ENCODE results near the gene KLHL1.

The KLHL1 gene

DNA sequence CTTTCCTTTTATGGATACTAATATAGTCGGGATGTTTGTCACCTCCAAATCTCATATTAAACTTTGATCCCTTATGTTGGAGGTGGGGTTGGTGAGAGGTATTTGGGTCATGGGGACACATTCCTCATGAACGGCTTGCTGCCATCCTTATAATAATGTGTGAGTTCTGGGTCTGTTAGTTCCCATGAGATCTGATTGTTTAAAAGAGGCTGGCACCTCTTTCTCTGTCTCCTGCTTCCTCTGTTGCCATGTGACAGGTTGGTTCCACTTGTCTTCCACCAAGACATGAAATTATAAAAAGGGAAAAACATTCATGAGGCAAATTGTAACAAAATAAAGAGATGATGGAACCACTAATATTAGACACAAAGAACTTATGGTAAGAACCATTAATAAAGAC lies 108.4 kb downstream of the KLHL1 start:
- no peak for DNase-seq

DNA sequence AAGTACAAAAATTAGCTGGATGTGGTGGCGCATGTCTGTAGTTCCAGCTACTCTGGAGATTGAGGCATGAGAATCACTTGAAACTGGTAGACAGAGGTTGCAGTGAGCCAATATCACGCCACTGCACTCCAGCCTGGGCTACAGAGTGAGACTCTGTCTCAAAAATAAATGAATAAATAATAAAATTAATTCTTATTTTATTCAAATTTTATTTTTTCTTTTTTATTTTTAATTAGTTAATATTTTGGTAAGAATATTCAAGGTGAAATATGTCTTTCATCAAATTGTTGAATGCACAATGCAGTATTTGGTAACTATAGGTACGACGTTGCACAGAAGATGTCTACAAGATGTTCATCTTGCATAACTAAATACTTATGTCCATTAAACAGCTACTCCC lies 111.2 kb downstream of the KLHL1 start:
- no peak for DNase-seq

DNA sequence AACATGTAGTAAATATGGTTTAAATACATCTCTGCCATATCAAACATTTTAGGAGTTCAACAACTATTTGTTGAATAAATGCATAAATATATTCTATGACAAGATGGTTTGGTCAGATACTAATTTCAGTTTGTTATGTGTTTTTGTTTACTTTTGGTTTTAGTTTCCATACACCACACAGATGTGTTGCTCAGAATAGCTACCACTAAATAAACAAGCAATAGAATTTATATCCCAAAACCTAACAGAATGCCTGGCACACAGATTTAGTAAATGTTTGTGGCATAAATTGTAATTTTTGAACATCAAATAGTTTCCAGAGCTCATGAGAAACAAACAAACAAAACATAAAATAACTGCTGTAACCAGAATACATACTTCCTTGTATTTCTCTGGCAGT lies 127.5 kb downstream of the KLHL1 start:
- DNase-seq = no peak

DNA sequence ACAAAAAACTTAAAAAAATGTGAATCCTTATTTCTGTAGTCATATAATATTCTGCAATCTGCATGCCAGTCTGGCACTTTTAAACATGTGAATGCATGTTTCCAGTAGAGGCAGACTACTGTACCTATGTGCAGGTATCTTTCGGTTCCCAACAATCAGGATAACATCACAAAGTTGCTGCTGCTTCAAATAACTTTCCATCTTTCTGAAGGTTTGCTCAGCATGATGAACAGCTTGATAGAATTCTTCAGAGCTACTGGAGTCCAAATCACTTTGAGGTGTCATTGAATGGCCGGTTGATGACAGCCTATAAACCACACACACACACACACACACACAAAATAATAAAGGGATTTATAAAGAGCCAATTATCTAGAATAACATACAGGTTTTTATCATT lies 132.8 kb downstream of the KLHL1 start:
- DNase-seq = no peak

DNA sequence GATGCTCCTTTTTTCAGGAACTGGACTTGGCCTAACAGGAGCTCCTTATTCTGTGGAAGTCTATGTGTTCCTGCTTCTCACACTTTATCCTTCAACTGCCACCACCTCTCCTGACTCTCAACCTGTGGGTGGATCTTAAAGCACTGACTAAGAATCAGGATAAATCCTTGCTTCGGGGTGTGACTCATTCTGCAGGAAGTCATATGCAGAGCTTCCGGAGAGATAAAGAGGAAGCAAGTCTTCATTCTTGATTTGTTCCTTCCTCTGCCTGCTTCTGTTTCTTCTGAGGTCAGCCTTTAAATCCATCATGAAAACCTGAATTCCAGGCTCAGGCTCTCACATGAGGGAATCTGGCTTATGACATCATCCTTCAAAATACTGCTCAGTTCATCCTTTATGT lies 137.7 kb downstream of the KLHL1 start:
- no peak for DNase-seq

DNA sequence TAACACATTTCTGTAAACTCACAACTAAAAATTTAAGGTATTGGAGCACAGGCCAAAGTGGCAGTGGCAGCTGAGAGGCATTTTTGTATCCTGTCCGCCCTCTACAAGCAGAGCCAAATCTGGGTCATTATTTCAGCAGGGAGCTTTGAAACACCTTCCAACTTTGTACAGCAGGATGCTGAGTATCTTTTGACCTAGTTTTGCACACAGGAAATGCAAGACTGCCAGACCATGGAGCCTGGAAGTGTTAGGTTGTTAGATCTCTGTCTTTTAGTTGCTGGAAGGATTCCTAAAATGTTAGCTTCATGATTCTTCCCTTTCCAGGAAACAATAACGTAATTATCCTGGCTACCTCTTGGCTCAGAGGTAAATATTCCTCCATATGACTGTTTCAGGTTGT lies 149.2 kb downstream of the KLHL1 start:
- DNase-seq = no peak

DNA sequence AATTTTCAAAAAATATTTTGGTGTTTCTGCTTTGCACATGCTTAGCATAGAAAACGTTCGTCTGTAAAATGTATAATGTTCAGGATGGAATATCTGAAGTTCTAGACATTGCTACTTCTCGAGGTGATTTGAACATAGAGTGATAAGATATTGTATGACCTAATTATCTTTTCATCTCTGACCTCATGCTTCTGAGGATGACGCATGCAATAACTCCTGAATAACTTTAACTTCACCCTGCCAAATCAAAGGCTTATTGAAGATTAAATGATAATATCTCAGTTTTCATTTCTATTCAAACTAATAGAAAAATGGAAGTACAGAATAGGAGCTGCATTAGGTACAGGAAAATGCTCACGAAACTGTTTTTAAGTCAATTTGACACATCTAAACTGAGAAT lies 151.4 kb downstream of the KLHL1 start:
- no peak for DNase-seq

DNA sequence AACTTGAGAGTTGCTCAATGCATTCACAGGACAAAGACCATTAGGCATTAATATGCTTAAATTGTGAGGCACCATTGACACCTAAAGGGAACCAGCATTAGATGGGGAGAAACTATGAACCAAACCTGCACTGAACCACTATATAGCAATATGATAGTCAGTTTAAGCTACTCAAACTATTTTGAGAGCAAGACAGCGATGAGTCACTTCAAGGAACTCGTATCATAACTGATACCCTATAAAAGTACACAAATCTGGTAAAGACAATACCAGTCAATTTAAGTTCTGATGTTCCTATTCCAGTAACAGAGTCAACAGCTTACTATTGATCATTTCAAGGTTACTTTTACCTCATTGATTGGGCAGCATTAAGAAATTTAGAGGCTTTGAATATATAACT lies 151.9 kb downstream of the KLHL1 start:
- no peak for DNase-seq

DNA sequence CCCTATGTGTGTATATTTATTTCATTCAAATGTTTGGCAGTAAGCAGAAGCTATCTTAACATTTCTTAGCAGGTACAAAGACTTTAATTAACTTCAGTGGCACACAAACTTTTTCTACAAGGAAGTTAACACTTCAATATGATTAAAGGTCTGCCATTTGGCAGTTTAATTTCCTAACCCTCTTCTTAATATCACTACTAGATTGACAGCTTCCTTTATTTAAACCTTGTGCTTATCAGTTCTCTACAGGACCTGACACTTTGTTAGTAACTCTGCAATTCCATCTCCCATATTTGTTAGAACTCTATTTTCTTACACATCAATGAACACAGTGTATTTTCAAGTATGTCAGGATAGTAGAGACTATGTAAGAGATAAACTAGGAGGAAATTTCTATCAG lies 153.0 kb downstream of the KLHL1 start:
- DNase-seq = no peak

DNA sequence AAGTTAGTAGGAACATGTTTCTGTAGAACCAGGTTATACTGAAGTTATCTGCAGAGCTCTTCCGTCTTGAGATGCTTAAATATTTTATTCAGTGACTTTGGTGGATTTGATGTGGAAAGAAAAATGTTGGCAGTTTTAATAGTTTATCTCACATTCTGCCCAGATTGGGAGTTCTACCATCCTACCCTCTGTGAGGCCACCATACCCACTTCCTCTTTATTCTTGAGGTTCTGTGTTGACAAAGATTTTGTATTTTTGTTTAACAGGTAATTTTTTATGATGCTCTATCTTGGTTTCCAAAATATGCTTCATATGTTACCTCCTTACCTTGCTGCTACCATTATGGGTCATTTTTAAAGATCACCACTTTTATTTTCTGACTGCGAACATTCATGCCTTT lies 156.8 kb downstream of the KLHL1 start:
- DNase-seq = no peak

DNA sequence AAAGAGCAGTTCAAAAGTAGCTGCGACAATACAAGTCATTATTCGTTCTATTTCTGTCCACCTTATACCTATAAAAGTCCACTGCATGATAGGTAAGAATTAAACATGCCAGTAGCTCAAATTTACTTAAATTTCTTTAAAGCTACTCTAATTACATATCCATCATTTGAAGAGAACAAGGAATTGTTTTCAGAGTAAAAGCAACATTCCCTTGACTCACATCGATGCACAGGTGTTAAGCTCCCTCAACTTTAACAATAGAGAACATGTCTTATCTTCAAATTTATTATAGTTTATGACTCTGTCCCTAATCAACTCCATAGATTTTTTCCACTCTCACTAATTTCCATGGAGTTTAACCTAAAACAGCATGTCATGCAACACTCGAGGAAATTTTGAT lies 158.1 kb downstream of the KLHL1 start:
- no peak for DNase-seq

DNA sequence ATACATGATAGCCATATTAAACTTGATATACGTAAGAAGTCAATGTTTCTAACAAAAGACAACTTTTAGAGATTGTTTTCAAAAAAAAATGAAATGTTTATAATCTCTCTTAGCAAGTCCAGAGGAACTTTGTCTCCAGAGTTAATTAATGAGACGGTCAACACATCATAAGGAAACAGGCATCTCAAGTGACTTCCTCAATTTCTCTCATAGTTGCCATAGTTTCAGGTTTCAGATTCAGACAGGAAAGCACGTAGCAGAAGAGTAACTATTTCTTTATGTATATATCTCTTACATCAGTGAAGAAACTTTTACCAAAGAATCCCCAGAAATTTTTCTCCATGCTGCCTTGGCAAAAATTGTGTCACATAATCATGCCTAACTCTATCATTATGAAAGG lies 160.2 kb downstream of the KLHL1 start:
- no peak for DNase-seq

DNA sequence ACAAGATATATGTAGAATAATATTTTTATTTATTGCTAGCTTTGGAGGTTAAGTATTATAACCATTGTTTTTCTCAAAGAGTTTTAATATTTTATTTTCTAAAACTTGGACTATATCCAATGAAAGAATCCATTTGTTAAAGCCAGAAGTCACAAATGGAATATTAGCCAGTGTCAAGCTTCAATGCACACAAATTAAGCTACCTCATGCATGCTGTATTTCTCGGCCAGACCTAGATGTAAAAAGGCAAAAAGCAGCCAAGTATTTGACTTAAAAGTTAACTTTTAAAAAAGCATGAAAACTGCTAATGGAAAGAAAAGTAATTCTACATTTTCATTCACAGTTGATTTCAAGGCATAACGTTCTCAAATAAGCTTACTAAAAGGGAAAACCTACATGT lies 160.7 kb downstream of the KLHL1 start:
- no peak for DNase-seq

DNA sequence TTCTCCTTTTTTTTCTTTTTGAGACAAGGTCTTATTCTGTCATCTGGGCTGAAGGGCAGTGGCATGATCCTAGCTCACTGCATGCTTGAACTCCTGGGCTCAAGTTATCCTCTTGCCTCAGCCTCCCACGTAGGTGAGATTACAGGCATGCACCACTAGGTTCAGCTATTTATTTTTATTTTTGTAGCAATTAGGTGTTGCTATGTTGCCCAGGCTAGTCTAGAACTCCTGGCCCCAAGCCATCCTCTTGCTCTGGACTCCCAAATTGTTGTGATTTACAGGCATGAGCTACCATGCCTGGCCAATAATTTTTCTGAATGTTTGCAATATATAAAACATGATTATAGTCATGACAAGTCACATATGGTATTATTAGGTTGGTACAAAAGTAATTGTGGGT lies 161.7 kb downstream of the KLHL1 start:
- DNase-seq = no peak

DNA sequence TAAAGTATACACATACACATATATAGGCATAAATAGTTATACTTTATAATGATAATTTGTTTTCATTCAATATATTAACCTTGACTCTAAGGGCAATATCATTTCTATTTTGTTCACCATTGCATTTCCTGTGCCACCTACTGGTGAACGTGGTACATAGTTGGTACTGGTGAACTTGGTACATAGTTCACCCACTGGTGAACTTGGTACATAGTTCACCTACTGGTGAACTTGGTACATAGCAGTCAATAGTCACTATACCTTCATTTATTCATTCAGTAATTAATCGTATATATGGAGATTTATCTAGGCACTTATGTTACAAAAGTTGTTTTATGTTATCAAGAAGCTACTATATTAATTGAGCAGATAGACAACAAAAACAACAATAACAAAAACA lies 173.2 kb downstream of the KLHL1 start:
- no peak for DNase-seq

DNA sequence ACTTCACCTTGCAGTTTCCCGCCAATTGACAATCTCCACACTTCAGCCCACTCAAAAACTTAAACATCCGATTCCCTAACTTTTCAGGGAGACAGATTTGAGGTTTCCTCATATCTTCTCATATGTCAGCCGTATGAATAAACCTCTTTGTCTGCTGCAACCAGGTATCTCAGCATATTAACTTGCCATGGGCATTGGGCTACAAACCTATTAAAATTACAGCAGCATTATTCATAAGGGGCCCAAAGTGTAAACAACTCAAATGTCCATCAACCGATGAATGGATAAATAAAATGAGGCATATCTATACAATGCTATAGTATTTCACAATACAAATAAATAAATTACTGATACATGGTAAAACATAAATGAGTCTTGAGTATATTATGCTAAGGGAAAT lies 180.0 kb downstream of the KLHL1 start:
- DNase-seq = no peak

DNA sequence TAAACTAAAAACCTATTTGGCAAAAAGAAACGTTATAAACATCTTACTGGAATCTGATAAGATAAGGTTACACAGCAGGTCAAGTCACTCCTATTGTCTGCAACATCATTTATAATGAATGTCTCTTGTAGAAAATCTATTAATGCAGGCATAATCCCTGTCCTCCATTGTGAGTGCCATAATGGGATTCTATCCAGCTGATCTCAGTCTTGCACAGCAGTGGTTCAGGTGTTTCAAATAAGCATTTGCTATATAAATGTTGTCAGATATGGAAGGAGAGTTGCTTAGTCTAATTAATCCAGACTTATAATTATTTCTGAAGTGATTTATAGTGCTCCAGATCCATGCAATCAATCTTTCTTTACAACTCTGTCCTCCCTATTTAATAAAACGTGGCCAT lies 187.1 kb downstream of the KLHL1 start:
- DNase-seq = no peak

DNA sequence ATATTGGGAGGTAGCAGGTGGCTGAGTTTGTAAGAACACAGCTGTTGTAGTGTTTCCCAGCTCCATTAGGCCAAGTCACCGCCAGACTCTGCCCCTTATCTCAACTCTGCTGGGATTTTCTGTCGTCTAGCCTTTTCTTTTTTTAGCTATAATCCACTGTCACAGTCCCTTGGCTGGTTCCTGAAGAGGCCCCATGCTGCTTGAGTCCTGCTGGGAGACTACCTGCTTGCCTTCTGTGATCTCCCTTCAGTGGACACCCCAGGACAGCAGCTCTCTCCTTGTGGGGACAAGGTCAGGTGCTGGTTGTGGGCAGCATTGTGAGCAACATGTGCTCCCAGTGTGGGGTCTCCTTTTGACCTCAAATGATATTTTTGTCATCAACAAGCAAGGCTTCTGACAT lies 195.6 kb downstream of the KLHL1 start:
- no peak for DNase-seq

DNA sequence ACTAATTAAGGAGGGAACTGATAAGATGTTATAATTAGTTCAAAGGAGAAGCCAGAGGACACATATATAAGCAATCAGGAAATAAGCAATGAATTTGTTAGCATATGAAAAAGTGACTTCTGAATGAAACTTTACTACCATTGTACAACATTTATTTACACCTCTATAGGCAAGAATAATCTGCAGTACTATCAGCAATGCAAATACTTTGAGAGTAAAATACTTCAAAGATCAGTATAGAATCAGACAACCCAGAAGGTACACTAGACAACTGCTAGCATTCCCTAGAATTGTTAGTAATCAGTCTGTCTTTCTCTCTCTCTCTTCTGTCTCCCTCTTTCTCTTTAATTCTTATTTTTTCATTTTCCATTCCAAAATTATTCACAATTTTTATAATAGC lies 197.5 kb downstream of the KLHL1 start:
- DNase-seq = no peak

DNA sequence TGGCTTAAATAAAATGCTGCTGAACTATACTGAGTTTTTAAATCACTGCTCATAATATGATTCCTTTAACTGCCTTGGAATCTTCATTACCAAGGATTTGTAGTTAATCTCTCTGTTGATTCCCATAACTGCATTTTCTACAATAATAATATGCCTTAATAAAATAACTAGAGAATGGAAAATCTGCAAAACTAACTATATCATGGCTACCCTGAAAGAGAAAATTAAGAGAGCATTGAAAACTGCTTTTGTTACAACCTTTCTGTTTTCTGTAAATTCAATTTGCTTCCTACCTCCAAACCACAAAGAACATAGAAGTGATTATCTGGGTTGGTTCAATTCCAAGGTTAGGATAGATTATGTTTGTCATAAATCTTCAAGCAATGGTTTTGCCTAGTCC lies 203.5 kb downstream of the KLHL1 start:
- no peak for DNase-seq

DNA sequence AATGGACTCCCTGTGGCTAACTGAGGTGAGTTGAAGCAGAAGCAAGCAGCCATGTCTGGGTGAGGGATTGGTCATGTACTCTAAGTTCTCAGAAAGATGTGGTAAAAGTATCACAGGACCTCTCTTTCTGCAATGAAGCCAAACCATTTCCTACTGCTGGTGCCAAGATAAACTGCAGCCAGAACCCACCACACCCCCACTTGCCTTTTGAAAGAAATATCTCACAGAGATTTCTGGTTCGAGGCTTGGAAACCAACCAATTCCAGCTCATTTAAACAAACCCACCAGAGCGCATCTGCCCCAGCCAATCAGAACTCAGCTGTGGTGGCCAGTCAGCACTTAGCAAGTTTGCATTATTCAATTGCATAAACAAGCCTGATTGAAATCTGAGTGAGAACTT lies 205.2 kb downstream of the KLHL1 start:
- DNase-seq = no peak

DNA sequence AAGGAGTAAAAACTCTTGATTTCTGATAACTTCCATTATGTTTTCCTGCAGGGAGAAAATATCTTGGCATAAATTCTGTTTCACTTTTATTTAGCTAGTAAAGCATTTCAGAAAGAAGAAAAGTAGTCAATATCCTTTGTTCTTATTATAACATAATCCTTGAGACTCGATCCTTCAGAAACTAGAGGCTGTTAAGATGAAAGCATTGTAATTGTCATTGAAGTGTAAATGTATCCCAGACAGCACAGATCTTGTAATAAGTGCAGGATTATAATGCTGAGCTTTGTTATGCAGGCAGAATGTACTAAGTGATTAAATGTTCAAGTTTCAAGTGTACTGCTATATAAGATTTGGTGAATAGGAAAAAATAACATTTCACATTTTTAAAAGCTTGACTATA lies 225.8 kb downstream of the KLHL1 start:
- DNase-seq = no peak

DNA sequence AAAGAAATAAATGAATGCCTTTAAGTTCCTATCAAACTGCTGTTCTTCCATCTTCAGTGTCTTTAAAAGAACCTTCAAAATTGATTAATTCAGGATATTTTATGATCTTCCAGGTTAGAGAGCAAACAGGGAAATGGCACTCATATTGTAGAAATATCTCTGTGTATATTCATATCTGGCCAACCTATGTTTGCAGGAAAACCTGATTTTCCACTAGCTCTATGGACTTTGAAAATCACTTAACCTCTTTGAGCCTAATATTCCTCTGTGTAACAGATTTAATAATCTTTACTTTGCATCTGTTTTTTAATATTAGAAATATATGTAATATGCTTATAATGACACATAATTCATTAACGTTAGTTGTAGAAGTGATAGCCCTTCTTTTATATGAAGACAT lies 228.3 kb downstream of the KLHL1 start:
- DNase-seq = no peak

DNA sequence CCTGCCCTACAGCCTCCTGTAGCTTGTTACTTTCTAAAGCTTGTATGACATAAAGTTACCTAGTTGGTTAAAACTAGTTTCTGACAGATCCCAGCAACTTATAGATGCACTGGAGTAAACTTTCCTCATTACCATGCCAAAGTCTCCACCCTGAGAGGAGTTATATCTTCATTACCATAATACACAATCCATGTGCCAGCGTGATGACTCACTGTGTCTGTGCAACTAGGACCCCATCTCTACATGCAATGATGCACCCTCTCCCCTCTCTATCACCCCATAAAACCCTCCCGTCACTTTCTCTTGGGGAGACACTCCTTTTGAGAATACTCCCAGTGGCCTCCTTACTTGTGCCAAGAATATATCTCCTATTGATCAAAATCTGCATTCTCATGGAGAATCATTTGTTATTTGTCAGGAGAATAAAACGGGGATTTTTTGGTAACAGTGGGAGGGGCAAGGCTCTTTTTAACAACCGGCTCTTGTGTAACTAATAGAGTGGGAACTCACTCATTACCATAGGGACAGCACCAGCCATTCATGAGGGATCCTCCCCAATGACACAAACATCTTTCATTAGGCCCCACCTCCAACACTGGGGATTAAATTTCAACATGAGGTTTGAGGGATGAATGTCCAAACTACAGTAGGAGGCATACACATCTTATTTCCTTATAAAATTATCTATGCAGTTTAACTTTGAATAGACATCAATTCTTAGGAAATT lies 235.8 kb downstream of the KLHL1 start:
- no peak for DNase-seq

DNA sequence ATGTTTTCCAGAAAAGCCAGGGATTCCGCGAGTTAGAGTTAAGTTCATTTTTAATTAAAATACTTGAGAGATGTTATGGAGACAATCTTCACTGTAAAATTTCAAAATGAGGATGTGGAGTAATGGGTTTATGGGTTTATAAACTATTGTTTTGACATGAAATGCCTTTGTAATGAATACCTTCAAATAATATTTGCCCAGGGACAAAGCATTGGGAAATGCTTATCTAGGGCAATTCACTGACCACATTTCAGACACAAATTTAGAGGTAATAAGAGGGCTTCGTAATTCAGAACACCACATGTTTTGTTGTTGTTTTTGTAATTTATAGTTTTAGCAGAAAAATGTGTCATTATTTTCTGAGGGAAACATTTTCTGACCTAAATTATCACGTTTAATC lies 241.7 kb downstream of the KLHL1 start:
- DNase-seq = no peak

Measured in CD4-positive, alpha-beta T cell treated with Interleukin-4 for 4 hours (primary cell).